ENCODE data around the gene FLNB. TPM values are rescaled to one million over a fixed set of nuclear protein-coding genes. Genes with fewer than 3 reads are reported as not detected.

The FLNB gene
- total and polyA plus RNA-seq, 2 of the 13 experiments (the other 11 are each of a cell fraction or from before 2014, with no cell fraction given) = 106 to 130 TPM

GRCh38 chr3:58170376-58170775 lies 162.2 kb downstream of the FLNB start (continued):
- no peak for TF ChIP-seq RARA (CRISPR knock-in tag; IDR thresholded peaks at IDR 0.05)

- CTCF ChIA-PET (ENCODE audit: low intra/inter-chr PET ratio, low total read pairs) = no interaction called here
- TF ChIP-seq SATB2 (CRISPR knock-in tag; IDR thresholded peaks at IDR 0.05) (no peak), ARNTL (CRISPR knock-in tag; IDR thresholded peaks at IDR 0.05) (no peak), NCOA2 (CRISPR knock-in tag; IDR thresholded peaks at IDR 0.05) (no peak), TARDBP (CRISPR knock-in tag; IDR thresholded peaks at IDR 0.05) (no peak), ZIK1 (CRISPR knock-in tag; IDR thresholded peaks at IDR 0.05; ENCODE audit: borderline replicate concordance, low read depth) (no peak), ZNF33A (CRISPR knock-in tag; IDR thresholded peaks at IDR 0.05; ENCODE audit: borderline replicate concordance) (no peak), NFAT5 (CRISPR knock-in tag; IDR thresholded peaks at IDR 0.05) (no peak), ZSCAN12 (CRISPR knock-in tag; IDR thresholded peaks at IDR 0.05) (no peak), HMGXB4 (CRISPR knock-in tag; IDR thresholded peaks at IDR 0.05; ENCODE audit: borderline replicate concordance in 1 of 2, low read depth in 1 of 2) (no peak), STAG1 (CRISPR knock-in tag; IDR thresholded peaks at IDR 0.05) (no peak), SOX13 (IDR thresholded peaks at IDR 0.05) (no peak), SOX13 (CRISPR knock-in tag; conservative IDR thresholded peaks at IDR 0.05 in 1 of 2, IDR thresholded peaks at IDR 0.05 in 1 of 2) (no peak)
These were observed 162.9 kb downstream of the FLNB start for GRCh38 chr3:58171126-58171525.

More at GRCh38 chr3:58171126-58171525, 162.9 kb downstream of the FLNB start:
- H4K20me1 ChIP-seq (ENCODE audit: insufficient read depth, low read length) = no peaks in the 10 kb centered on the region; the same call in 1 of the 2 replicates
- H3K4me1 ChIP-seq (ENCODE audit: insufficient read depth, low read length) = peaks cover 94% of the 10 kb centered on the region
- peaks cover 9 to 28% of the 10 kb centered on the region in 2 experiments for H3K36me3 ChIP-seq (replicated peaks in 1 of 2; ENCODE audit: control insufficient read depth in 1 of 2, insufficient read depth in 2 of 2, low read length in 2 of 2)
- no peaks in the 10 kb centered on the region for H3K79me2 ChIP-seq (ENCODE audit: insufficient read depth, low read length)
- intact Hi-C loops (cut with micrococcal nuclease; ENCODE audit: unreplicated experiment) (loop anchor here (5.0 kb wide), 1 partner anchor 164 kb away; the partner anchor contains the start of gene FLNB), in situ Hi-C loops (cut with HindIII; ENCODE audit: extremely low pct_ligation_motif_present, low pct_unique_long_range_greater_than_20kb) (no loop called here)
- FAIRE-seq (no peak), ATAC-seq (no peak), DNase-seq (ENCODE audit: low spot score) (no peak)
- BruUV-seq (replicated peaks) = no TSS peak
- H3K27ac ChIP-seq (ENCODE audit: extremely low read length, insufficient read depth, low read length) = peak overlapping the region; percentile 37
- H3K9me3 ChIP-seq (ENCODE audit: low read length) = no peaks in the 10 kb centered on the region
- over 99% methylated on average over 9 of the region's 9 CpGs for WGBS (ENCODE audit: low lambda C conversion rate)
- H3K9ac ChIP-seq (ENCODE audit: insufficient read depth, low read depth, low read length) = no peak overlapping the region
- no peak overlapping the region for H3K4me3 ChIP-seq (replicated peaks in 1 of 3; ENCODE audit: insufficient read depth in 1 of 3, low read depth in 2 of 3, low read length in 3 of 3)
- POLR2A ChIA-PET = no interaction called here
- no peak overlapping the region for H2AFZ ChIP-seq (ENCODE audit: low read length)
- no peaks in the 10 kb centered on the region for H3K27me3 ChIP-seq (ENCODE audit: control insufficient read depth in 1 of 2, insufficient read depth in 2 of 2, low read length in 2 of 2)
- H3K4me2 ChIP-seq (ENCODE audit: low read depth, low read length) = no peak overlapping the region
